Ovary (tissue), 9 donors: ENCODE measurements around the gene STK32C. TPM values are rescaled to one million over a fixed set of nuclear protein-coding genes. Genes with fewer than 3 reads are reported as not detected.

Experiments used
- DNase-seq, 5 donors: peaks; one replicate each; pipeline ENCODE4 v3.0.0-alpha.2; 2019 to 2020
- H3K27ac ChIP-seq, 2 donors: fragments of 200-600 bp; one replicate each; pipeline versions ENCODE4 v1.5.1 to v1.8.0; 2019 to 2022
- H3K27me3 ChIP-seq: fragments of 200-600 bp; one replicate; pipeline ENCODE4 v1.8.0; 2022
- H3K36me3 ChIP-seq: fragments of 200-600 bp; sonication (generic); one replicate; pipeline ENCODE4 v1.5.1; 2019
- H3K4me1 ChIP-seq: one replicate; pipeline ENCODE4 v1.8.1; 2013; ENCODE audit warnings: mild to moderate bottlenecking, moderate library complexity; ENCODE audit not compliant: insufficient read depth
- H3K4me3 ChIP-seq: fragments of 200-600 bp; sonication (generic); one replicate; pipeline ENCODE4 v1.5.1; 2017
- H3K9me3 ChIP-seq, 2 donors: fragments of 200-600 bp in 1 of 2; sonication (generic) in 1 of 2; one replicate each; pipeline versions ENCODE4 v1.5.1 to v1.8.1; 2013 to 2019; ENCODE audit warnings: mild to moderate bottlenecking in 1 of 2, moderate library complexity in 1 of 2
- EP300 ChIP-seq: sonication (generic); formaldehyde crosslinking; IDR thresholded peaks from one replicate; pipeline ENCODE4 v1.6.1; 2017; ENCODE audit warnings: antibody characterized with exemption
- POLR2A ChIP-seq: fragments of 450-650 bp; IDR thresholded peaks from one replicate; pipeline ENCODE4 v1.6.1; 2017; ENCODE audit warnings: antibody characterized with exemption, mild to moderate bottlenecking, moderate library complexity
- WGBS, 3 donors: extraction: QIAGEN DNeasy Blood & Tissue Kit in 1 of 3; methylation state at CpG; one replicate each; pipeline versions ENCODE4 v1.1.5 to v1.1.7; 2013 to 2017; 5-methylcytosine and 5-hydroxymethylcytosine counted together
- intact Hi-C, 4 donors: fragments of 100-400 bp; cut with DNase I; formaldehyde crosslinking; loops; one replicate each; pipeline versions ENCODE4 v1.11.0 to v1.15.1; 2022 to 2023
- polyA plus RNA-seq, 2 donors: library from polyadenylated mRNA; stranded (reverse); fragments of 200-250 nt in 1 of 2; fragments of 350-450 nt in 1 of 2; fragmentation: Illumina TruSeq in 1 of 2; extraction: RNeasy Lipid Tissue Mini Kit (QIAGEN cat#74804) in 1 of 2; gene quantifications; one replicate each; pipeline ENCODE4 v1.2.3, GENCODE V29; 2013 to 2014
- total RNA-seq, 7 donors: library from RNA; depleted of rRNA in 2 of 7; stranded (reverse); fragments of >200 nt in 2 of 7; fragmentation: NEBNext Ultra II Directional in 3 of 7; extraction: Animal tissue kit (Norgen Biotek cat#: 25700) in 3 of 7; gene quantifications; one replicate each; pipeline versions ENCODE4 v1.1.0 to v1.2.4, GENCODE V29; 2016 to 2023
- TF ChIP-seq, protein P1 (sequence below), 3 donors: fragments of 450-650 bp in 2 of 3; fragments of 200-600 bp in 1 of 3; IDR thresholded peaks; one replicate each; pipeline versions ENCODE4 v1.5.1 to v1.8.0; 2016 to 2022; ENCODE audit warnings: antibody characterized with exemption in 3 of 3, mild to moderate bottlenecking in 1 of 3
- donor health status: DM: no; HTN: no; CAD: no; lungs with moderate emphysema.
- donor health status: DM: no; HTN: no; CAD: no.
- donor health status: Bipolar disorder and iron deficiency.
- donor health status: DM: yes; HTN: yes; CAD: no.
- donor health status: DM: no; HTN: no; CAD: no.
- donor health status: DM: yes; HTN: yes; CAD: no.

STK32C gene
- total and polyA plus RNA-seq, 9 donors = 2.6 to 13.8 (median 8.8) TPM

GRCh38 chr10:132209978-132210530, 97.7 kb downstream of the STK32C start:
- no peaks in the 10 kb centered on the region for H3K36me3 ChIP-seq
- H3K27ac ChIP-seq = no peak overlapping the region
- peaks cover 0 to 5% of the 10 kb centered on the region in 2 donors for H3K9me3 ChIP-seq
- intact Hi-C loops = no loop called here
- H3K4me1 ChIP-seq = no peaks in the 10 kb centered on the region
- no peak overlapping the region for H3K4me3 ChIP-seq
- no peak for DNase-seq
- no peaks in the 10 kb centered on the region for H3K27me3 ChIP-seq
- WGBS, 3 donors = 88 to 89% (median 88%) methylated on average over 23 of the region's 23 CpGs
- no peak for TF ChIP-seq POLR2A
- TF ChIP-seq EP300 = no peak
- TF ChIP-seq, protein P1, sequence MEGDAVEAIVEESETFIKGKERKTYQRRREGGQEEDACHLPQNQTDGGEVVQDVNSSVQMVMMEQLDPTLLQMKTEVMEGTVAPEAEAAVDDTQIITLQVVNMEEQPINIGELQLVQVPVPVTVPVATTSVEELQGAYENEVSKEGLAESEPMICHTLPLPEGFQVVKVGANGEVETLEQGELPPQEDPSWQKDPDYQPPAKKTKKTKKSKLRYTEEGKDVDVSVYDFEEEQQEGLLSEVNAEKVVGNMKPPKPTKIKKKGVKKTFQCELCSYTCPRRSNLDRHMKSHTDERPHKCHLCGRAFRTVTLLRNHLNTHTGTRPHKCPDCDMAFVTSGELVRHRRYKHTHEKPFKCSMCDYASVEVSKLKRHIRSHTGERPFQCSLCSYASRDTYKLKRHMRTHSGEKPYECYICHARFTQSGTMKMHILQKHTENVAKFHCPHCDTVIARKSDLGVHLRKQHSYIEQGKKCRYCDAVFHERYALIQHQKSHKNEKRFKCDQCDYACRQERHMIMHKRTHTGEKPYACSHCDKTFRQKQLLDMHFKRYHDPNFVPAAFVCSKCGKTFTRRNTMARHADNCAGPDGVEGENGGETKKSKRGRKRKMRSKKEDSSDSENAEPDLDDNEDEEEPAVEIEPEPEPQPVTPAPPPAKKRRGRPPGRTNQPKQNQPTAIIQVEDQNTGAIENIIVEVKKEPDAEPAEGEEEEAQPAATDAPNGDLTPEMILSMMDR (IDR thresholded peaks at IDR 0.05) = no peak

GRCh38 chr10:132209130-132209529, 98.6 kb downstream of the STK32C start:
- no peaks in the 10 kb centered on the region for H3K4me1 ChIP-seq
- no peak for DNase-seq
- 85 to 92% (median 89%) methylated on average over 14 of the region's 14 CpGs for WGBS, 3 donors
- no peak for TF ChIP-seq POLR2A
- no peak for TF ChIP-seq EP300
- TF ChIP-seq, protein P1 (IDR thresholded peaks at IDR 0.05) = no peak
- H3K4me3 ChIP-seq = no peak overlapping the region
- intact Hi-C loops = no loop called here
- no peaks in the 10 kb centered on the region for H3K27me3 ChIP-seq
- no peak overlapping the region for H3K27ac ChIP-seq
- H3K9me3 ChIP-seq = peaks cover 0 to 5% of the 10 kb centered on the region in 2 donors
- no peaks in the 10 kb centered on the region for H3K36me3 ChIP-seq

DNA sequence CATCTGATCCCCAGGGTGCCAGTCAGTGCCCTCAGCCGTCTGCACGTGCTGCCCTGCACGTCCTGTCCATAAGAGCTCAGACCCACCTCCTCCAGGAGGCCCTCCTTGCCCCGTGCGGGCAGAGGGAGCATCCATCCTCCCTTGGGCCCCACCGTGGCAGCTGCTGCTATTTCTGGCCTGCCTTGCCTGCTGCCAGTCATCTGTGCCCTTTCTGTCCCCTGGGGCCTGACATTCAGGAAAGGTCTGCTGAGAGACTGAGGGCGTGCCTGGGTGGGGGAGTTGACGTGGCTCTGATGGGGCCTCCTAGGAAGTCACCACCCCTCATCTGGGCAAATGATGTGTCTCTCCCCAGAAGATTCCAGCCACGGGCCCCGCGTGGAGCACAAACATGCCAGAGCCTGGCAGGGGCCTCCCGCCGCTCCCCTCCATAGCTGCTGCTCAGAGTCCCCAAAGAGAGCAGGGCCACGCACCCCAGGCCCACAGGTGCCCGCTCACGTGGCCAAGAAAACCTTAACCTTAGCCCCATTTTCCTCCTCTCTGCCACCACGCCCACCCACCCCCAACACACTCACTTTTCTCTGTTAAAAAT, 99.2 kb downstream of the STK32C start:
- H3K27ac ChIP-seq = no peak overlapping the region
- 66 to 84% (median 74%) methylated on average over 17 of the region's 17 CpGs for WGBS, 3 donors
- peaks cover 0 to 5% of the 10 kb centered on the region in 2 donors for H3K9me3 ChIP-seq
- H3K4me3 ChIP-seq = no peak overlapping the region
- no peaks in the 10 kb centered on the region for H3K27me3 ChIP-seq
- H3K4me1 ChIP-seq = no peaks in the 10 kb centered on the region
- peak in 1 of 5 donors; percentile 12 for DNase-seq
- intact Hi-C loops = no loop called here
- TF ChIP-seq, protein P1 (IDR thresholded peaks at IDR 0.05) = no peak
- TF ChIP-seq EP300 (no peak), POLR2A (no peak)
- H3K36me3 ChIP-seq = no peaks in the 10 kb centered on the region

DNA sequence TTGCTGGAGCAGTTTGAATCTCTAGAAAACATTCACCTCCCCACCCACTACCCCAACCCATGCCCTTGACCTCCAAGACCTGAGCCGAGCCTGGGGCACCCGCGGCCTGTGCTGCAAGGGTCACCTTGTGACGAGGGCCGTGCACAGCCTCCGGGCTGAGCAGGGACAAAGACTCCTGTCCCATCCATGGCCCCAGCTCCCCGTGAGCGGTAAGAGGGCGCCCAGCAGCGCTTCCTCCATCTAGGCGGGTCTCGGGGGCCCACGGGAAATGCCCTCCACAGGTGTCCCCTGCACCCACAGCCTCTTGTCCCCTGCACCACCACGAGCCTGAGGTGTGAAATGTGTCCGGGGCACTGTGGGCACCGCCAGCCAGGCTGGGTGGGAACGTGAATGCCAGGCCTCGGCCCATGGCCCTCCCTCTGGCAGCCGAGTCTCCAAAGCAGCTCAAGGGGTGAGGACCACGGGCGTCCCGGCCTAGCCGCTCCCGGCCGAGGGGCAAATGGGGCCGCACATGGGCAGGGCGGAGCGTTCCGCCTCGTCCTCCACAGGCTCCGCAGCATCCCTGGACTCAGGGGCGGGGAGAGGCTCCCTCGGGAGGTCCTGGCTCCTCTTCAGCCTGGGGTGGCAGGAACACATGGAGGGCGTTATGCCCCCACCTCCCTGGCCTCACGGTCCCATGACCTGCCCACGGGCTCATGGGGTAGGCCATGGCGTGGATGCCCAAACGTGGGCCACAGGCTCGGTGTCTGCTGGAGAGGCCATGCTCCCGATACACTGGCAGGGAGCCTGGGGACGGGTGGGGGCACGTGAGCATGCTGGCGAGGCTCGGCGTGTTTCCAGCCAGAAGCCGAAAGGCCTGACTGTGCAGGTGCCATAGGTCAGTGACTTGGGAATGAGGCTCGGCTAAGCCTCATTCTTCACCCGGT, 100.0 kb downstream of the STK32C start:
- WGBS, 3 donors = 64 to 73% (median 66%) methylated on average over 35 to 48 of the region's 48 CpGs
- intact Hi-C loops = no loop called here
- no peaks in the 10 kb centered on the region for H3K27me3 ChIP-seq
- peak in 1 of 5 donors; percentile 16 for DNase-seq
- H3K27ac ChIP-seq = no peak overlapping the region
- H3K36me3 ChIP-seq = no peaks in the 10 kb centered on the region
- H3K4me3 ChIP-seq = no peak overlapping the region
- no peaks in the 10 kb centered on the region for H3K9me3 ChIP-seq
- no peaks in the 10 kb centered on the region for H3K4me1 ChIP-seq
- TF ChIP-seq POLR2A (no peak), EP300 (no peak)
- TF ChIP-seq, protein P1 (IDR thresholded peaks at IDR 0.05) = no peak
